Measurements from ENCODE around the gene PFKFB3.

The PFKFB3 gene

DNA sequence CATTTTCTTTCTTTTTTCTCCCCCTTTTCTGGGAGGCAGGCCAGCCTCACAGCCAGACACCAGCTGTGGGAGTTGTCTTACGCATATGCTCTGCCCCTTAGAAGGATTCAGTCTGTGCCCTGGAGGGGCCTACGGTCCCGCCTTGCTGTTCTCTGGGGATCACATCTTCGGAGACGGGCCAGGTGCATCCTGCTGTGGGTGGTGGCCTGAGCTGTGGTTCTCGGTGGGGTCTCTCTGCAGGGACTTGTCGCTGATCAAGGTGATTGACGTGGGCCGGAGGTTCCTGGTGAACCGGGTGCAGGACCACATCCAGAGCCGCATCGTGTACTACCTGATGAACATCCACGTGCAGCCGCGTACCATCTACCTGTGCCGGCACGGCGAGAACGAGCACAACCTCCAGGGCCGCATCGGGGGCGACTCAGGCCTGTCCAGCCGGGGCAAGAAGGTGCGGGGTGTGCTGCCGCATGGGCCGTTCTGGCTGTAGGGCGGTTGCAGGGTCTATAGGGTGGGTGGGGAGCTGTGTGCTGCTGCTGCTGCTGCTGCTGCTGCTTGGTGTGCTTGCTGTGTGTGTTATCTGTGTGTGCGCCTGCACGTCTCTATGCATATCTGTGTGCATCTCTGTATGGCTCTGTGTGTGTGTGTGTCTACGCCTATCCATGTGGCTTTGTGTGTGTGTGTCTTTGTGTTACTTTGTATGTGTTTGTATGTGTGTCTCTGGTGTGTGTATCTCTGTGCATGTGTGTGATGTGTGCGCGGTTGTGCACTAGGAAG is 17.9 kb downstream of the PFKFB3 start:
- DNase-seq (ENCODE audit: low read depth) = no peak

DNA sequence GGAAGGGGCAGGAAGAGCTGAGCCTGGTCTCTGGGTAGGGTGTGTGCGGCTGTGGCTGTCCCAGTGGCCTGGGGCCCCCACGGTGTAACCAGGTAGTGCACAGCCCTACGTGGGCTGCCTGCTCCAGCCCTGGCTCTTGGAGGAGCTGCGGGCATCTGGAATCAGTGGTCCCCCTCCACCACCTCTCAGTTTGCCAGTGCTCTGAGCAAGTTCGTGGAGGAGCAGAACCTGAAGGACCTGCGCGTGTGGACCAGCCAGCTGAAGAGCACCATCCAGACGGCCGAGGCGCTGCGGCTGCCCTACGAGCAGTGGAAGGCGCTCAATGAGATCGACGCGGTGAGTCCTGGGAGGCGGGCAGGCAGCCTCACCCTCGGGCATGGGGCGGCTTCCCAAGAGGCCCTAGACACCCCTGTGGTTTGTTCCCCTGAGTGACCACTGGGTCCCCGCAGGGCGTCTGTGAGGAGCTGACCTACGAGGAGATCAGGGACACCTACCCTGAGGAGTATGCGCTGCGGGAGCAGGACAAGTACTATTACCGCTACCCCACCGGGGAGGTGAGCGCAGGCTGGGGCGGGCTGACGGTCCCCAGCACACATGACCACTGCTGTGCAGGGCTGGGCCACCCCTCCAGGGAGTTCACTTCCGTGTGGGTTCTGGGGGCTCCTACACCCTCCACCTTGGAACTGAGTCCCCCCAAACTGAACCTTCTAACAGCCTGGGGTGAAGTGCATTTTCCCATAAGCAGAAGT is 18.6 kb downstream of the PFKFB3 start:
- DNase-seq (ENCODE audit: low read depth) = no peak

DNA sequence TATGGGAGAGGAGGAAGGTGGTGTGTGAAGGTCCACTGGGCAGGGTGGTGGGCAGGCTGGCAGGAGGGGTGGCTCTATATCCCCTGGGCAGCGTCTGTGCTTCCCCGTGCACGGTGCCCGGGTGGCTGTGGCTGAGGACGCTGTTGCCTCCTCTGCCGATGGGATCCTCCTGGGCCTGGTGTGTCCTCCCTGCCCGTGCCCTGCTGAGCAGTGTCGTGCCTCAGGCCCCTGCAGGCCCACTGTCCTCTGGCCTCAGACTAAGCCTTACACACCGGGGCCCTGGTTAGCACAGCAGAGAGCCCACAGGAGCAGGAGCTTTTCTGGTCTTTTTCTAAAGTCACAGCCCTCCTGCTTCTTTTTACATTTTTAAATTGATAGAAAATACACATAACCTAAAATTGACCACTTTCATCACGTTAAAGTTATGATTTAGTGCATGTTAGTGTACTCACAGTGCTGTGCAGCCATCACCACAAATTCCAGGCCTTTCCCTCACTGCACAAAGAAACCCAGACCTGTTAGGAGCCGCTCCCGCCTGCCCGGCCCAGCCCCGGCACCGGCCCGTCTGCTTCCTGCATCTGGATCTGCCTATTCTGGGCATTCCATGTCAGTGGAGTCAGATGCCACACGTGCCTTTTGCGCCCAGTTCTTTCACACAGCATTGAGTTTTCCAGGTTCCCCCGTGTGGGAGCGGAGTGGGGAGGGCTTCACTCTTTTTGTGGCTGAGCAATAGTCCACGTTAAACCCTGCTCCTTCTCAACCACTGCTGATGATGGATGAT is 19.4 kb downstream of the PFKFB3 start:
- DNase-seq (ENCODE audit: low read depth) = no peak

DNA sequence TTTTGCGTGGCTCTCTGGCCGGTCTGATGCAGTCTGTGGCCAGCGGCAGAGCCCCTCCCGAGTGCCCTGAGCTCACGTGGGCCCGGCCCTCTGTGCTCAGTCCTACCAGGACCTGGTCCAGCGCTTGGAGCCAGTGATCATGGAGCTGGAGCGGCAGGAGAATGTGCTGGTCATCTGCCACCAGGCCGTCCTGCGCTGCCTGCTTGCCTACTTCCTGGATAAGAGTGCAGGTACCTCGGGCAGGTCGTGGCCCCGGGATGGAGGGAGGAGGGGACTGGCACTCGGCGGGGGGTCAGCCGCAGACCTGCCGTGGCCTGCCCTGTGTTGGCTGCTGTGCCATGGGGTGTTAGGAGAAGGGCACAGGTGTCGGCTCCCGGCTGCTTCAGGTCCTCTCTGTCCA is 20.0 kb downstream of the PFKFB3 start:
- no peak for DNase-seq (ENCODE audit: low read depth)

DNA sequence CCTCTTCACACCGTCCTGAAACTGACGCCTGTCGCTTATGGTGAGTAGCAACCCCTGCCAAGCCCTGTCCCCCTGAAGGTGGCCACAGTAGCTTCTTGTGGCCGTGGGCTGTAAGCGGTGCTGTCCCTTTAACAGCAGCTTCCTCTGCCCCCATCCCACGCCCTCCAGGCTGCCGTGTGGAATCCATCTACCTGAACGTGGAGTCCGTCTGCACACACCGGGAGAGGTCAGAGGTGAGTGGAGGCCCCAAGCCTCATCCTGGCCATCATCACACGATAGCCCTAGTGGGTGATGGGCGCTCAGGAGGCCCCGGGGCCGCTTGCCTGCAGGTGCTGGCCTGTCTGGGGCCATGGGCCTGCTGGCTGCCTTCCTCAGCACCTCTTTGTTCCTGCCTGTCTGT is 21.2 kb downstream of the PFKFB3 start:
- no peak for DNase-seq (ENCODE audit: low read depth)

DNA sequence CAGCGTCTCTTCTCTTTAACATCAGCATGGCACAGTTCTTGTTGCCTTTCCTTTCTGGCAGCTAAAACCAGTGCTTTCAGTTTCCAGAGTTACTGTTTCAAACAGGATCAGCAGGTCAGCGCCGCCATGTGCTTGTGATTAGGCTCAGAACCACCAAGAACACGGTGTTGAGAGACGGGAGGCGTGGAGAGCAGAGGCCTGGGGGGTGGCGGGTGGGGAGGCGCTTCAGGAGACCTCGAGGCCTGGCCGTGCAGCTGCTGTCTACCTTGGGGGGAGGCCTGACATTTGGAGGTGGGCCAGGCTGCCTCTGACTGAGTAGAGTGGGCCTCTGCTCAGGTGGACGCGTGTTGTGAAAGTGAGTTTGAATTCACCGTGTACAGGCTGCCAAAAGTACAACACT is 22.0 kb downstream of the PFKFB3 start:
- DNase-seq (ENCODE audit: low read depth) = no peak

DNA sequence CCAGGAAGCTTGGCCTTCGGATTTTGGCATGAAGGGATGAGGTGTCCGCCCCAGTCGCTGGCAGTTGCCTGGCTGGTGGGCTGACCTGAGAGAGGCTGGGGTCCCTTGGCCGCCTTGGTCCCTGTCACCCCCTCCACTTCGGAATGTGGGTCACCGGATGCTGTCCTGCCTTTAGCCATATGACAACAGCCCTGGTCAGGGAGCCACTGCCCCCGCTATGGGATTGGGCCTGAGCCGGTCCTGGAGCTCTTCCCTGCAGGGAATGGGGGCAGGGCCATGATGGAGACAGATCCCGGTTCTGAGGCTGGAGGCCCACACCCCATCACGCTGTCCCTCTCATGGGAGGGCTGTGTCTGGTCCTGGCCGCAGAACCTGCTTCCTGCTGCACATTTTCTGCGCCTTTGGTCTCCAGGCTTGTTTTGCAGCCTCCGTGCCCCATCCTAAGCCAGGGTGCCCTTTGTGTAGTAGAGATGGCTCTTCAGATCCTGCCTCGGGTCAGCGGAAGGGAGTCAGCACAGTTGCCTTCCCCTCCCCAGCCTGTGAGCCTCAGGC is 22.6 kb downstream of the PFKFB3 start:
- DNase-seq (ENCODE audit: low read depth) = no peak

DNA sequence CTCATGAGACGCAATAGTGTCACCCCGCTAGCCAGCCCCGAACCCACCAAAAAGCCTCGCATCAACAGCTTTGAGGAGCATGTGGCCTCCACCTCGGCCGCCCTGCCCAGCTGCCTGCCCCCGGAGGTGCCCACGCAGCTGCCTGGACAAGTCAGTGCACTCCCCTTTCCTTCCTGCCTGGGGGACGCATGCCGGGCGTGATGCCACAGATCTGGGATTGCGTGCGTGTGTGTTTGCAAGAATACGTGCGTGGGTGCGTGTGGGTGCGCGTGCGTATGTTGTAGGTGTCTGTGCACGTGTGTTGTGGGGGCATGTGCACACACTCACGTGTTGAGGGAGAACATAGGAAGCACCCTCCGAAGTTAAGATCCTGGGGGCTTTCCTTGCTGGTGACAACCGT is 23.5 kb downstream of the PFKFB3 start:
- no peak for DNase-seq (ENCODE audit: low read depth)

DNA sequence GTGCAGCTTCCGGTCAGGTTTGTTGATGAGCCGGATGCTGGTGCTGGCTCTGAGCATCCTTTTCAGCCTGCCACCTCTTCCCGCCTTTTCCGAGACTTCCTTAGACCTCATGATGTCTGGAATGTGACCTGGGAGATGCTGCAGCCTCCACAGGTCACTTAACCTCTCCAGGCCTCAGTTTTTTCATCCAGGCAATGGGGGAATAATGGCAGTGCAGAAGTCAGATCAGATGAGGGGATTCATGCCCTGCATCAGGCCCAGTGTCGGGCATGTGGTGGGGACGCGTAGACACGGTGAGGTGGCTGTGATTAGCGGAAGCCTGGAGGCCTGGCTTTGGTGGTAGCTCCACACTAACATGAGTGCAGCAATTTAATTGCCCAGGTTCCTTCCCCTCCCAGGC is 24.6 kb downstream of the PFKFB3 start:
- no peak for DNase-seq (ENCODE audit: low read depth)

DNA sequence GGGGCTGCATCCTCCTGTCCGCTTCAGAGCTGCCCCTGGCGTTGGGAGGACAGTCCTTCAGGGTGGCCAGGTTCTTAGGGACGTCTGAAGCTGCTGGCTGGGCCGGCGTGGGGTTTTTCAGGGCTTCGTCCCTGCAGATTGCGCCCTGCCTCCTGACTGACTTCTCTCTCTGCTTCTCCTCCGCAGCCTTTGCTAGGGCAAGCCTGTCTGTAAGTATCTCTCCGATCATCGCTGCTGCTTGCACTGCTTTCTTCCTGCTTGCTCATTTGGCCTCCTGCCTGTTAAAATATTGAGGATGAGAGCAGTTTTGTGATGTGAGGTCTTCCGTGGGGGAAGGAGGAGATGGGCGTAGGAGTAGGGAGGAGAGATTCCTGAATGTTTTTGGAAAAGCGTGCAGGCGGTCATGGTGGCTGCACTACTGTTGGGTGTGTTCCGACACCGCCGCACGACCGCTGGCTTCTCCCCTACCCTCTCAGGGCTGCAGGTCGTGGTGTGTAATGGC is 25.3 kb downstream of the PFKFB3 start:
- DNase-seq (ENCODE audit: low read depth) = peak; percentile 18

DNA sequence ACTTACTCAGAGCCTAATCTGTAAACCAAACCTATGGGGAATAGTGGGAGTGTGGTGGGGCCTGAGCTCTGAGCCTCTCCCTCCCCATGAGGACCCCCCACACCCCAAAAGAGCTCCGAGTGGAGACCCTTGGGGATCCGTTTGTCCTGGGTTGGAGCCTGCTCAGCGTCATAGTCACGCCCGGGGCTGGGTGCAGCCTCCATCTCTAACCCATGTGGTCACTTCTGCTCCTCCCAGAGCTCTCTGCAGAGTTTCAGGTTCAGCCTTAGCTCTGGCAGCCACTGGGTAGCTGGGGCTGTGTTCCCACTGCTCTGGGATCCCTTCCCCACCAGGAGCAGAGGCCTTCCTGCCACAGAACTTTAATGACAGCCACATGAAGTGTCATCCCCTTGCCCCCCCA is 25.9 kb downstream of the PFKFB3 start:
- no peak for DNase-seq (ENCODE audit: low read depth)

DNA sequence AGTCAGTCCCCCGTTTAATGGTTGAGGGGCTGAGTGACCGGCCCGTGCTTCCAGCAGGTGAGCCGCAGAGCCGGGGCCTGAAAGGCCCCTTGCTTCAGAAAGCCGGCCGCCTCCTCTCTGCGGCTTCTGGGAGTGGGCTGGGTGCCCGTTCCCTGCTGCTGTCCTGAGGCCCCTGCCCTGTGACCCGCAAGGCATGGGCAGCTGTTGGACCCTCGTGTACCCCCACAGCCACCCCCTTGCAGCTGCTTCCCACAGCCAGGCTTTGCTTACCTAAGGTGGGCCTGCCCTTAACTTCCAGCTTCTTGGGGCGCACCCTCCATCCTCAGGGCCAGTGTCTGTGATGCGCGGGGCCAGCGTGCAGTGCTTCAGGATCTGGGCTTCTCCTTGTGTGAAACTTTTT is 26.6 kb downstream of the PFKFB3 start:
- DNase-seq (ENCODE audit: low read depth) = no peak

DNA sequence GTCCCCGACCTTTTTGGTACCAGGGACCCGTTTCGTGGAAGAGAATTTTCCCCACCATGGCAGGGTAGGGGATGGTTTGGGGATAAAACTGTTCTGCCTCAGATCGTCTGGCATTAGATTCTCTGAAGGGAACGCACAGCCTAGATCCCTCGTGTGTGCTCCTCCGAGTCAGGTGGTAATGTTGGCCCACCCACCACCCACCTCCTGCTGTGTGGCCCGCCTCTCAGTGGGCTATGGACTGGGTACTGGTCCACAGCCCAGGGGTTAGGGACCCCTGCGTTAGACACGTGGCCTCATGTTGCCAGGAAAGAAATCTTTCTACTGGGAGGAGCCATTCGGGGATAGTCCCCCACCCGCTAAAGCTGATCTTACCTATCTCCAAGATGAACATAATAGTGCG is 27.0 kb downstream of the PFKFB3 start:
- DNase-seq (ENCODE audit: low read depth) = no peak

DNA sequence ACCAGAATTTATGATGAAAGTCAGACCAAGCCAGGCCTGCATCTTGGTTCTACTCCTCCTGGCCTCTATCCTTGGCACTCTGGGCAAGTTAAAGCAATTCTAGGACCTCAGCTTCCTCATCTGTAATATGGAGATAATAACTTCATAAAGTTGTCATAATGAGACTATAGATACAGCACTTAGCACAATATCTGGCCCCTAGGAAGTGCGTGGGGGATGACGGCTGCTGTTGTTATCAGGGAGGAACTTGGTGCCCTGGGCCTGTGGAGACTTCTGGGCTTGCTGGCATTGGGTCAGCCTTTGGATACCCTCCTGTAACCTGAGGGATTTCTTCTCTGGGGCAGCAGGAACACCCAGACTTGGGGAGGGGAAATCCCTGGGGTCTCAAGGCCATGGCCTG is 27.6 kb downstream of the PFKFB3 start:
- DNase-seq (ENCODE audit: low read depth) = no peak

DNA sequence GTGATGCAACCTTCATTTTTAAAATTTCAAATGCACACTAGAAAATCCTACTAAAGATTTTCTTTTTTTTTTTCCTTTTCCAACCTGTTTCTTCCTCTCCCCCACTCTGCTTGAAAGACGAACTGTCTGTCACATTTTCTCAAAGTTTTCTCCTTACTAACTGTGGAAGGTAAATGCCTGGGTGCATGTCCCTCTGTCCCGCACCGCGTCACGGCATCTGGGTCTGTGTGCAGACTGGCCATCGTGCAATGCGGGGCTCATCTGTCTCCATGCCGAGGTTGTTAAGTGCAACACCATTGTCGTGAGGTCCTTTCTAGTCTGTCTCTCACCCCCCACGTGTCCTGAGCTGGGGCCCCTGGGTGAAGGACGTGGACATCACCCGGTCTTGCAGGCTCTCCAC is 28.4 kb downstream of the PFKFB3 start:
- DNase-seq (ENCODE audit: low read depth) = no peak

DNA sequence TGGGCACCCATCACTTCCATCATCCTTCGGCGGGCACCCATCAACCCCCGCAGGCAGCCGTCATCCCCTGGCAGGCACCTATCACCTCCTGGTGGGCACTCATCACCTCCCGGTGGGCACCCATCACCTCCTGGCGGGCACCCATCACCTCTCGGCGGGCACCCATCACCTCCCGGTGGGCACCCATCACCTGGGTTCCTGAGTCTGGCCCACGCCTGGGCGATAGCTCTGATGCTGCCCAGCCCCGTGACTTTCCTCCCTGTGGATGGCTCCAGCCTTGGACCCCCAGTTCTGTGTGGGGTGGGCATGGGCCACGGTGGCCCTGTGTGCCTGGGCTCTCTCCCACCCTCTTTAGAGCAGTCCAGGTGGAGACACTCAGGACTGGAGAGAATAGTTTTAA is 29.0 kb downstream of the PFKFB3 start:
- no peak for DNase-seq (ENCODE audit: low read depth)

DNA sequence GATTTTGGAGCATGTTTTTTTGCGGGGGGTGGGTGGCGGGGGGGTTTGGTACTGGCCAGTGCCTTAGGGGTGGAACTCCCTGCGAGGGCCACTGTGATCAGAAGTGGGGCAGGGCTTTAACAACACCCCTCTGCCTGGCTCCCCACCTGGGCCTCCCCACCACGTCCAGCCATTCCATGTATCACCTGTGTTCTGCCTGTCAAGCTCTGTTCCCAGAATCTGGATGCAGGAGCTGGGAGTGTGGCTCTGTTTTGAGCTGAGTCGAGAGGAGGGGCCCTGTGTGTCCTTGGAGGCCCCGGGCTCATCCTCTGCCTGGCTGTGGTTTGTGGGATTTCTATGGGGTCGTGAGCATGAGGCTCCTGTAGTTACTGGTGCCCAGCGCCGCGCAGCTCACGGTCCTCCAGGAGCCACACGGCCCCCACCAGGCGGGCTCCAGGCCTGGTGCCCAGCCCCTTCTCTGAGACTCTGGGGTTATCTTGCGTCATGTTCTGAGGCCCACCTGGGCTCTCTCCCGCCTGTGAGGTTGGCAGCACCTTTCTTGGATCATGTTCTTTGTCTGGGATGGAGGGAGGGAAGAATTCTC is 29.6 kb downstream of the PFKFB3 start:
- DNase-seq (ENCODE audit: low read depth) = no peak

DNA sequence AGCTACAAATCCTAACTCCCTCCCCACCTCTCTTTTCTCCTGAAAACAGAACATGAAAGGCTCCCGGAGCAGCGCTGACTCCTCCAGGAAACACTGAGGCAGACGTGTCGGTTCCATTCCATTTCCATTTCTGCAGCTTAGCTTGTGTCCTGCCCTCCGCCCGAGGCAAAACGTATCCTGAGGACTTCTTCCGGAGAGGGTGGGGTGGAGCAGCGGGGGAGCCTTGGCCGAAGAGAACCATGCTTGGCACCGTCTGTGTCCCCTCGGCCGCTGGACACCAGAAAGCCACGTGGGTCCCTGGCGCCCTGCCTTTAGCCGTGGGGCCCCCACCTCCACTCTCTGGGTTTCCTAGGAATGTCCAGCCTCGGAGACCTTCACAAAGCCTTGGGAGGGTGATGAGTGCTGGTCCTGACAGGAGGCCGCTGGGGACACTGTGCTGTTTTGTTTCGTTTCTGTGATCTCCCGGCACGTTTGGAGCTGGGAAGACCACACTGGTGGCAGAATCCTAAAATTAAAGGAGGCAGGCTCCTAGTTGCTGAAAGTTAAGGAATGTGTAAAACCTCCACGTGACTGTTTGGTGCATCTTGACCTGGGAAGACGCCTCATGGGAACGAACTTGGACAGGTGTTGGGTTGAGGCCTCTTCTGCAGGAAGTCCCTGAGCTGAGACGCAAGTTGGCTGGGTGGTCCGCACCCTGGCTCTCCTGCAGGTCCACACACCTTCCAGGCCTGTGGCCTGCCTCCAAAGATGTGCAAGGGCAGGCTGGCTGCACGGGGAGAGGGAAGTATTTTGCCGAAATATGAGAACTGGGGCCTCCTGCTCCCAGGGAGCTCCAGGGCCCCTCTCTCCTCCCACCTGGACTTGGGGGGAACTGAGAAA is 30.4 kb downstream of the PFKFB3 start:
- no peak for DNase-seq (ENCODE audit: low read depth)

DNA sequence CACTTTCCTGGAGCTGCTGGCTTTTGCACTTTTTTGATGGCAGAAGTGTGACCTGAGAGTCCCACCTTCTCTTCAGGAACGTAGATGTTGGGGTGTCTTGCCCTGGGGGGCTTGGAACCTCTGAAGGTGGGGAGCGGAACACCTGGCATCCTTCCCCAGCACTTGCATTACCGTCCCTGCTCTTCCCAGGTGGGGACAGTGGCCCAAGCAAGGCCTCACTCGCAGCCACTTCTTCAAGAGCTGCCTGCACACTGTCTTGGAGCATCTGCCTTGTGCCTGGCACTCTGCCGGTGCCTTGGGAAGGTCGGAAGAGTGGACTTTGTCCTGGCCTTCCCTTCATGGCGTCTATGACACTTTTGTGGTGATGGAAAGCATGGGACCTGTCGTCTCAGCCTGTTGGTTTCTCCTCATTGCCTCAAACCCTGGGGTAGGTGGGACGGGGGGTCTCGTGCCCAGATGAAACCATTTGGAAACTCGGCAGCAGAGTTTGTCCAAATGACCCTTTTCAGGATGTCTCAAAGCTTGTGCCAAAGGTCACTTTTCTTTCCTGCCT is 31.1 kb downstream of the PFKFB3 start:
- no peak for DNase-seq (ENCODE audit: low read depth)

DNA sequence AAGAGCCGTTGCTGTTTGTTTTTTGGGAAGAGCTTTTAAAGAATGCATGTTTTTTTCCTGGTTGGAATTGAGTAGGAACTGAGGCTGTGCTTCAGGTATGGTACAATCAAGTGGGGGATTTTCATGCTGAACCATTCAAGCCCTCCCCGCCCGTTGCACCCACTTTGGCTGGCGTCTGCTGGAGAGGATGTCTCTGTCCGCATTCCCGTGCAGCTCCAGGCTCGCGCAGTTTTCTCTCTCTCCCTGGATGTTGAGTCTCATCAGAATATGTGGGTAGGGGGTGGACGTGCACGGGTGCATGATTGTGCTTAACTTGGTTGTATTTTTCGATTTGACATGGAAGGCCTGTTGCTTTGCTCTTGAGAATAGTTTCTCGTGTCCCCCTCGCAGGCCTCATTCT is 31.6 kb downstream of the PFKFB3 start:
- DNase-seq (ENCODE audit: low read depth) = no peak
